ENCODE results near the gene KCTD19. TPM values are rescaled to one million over a fixed set of nuclear protein-coding genes. Genes with fewer than 3 reads are reported as not detected.

Gene KCTD19
- polyA plus RNA-seq, 2 donors = not detected

DNA sequence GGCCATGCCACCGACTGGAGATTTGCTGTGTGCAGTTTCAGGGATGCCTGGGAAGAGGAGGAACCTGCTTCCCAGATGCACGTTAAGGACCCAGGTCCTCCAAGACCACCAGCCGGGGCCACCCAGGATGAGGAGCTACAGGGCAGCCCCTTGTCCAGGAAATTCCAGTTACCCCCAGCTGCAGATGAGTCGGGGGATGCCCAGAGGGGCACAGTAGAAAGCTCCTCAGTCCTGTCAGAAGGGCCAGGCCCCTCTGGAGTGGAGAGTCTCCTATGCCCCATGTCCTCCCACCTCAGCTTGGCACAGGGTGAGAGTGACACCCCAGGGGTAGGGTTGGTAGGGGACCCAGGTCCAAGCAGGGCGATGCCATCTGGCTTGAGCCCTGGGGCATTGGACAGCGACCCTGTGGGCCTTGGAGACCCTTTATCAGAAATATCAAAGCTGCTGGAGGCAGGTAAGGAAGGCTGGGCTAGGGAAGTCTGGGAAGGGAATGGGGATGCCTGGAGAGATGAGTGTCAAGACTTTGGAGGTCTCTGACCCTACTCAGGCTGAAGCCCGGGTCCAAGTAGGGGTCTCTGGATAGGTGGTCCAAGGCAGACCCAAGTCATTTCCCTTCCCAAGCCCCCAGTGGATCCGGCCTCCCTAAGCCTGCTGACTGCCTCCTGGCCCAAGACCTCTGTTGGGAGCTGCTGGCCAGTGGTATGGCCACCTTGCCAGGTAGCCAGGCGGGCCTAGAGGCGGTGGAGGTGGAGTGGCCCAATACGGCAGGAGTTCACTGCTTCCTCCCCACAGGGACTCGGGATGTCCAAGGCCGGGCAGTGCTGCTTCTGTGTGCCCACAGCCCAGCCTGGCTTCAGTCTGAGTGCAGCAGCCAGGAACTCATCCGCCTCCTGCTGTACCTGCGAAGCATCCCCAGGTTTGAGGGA, 46.2 kb downstream of the KCTD19 start:
- Histone ChIP-seq H3K9me3 (ENCODE audit: control insufficient read depth in 2 of 2, insufficient read depth in 1 of 2, low read depth in 1 of 2, low read length in 1 of 2) (no peaks in the 10 kb centered on the region), H3K4me3 (ENCODE audit: low read depth in 1 of 2, low read length in 2 of 2) (no peak overlapping the region), H3K27me3 (ENCODE audit: control insufficient read depth in 1 of 2, insufficient read depth in 2 of 2, low read length in 2 of 2) (no peaks in the 10 kb centered on the region), H3K27ac (ENCODE audit: low read depth in 2 of 2, low read length in 1 of 2) (no peak overlapping the region), H3K4me1 (ENCODE audit: control insufficient read depth in 2 of 2, insufficient read depth in 2 of 2, low read length in 1 of 2) (peaks cover 5 to 6% of the 10 kb centered on the region in 2 donors), H3K36me3 (ENCODE audit: control insufficient read depth in 2 of 2, insufficient read depth in 2 of 2, low read length in 1 of 2) (peaks cover 0 to 10% of the 10 kb centered on the region in 2 donors)
- 93% methylated on average over 15 of the region's 15 CpGs for WGBS, 2 donors

DNA sequence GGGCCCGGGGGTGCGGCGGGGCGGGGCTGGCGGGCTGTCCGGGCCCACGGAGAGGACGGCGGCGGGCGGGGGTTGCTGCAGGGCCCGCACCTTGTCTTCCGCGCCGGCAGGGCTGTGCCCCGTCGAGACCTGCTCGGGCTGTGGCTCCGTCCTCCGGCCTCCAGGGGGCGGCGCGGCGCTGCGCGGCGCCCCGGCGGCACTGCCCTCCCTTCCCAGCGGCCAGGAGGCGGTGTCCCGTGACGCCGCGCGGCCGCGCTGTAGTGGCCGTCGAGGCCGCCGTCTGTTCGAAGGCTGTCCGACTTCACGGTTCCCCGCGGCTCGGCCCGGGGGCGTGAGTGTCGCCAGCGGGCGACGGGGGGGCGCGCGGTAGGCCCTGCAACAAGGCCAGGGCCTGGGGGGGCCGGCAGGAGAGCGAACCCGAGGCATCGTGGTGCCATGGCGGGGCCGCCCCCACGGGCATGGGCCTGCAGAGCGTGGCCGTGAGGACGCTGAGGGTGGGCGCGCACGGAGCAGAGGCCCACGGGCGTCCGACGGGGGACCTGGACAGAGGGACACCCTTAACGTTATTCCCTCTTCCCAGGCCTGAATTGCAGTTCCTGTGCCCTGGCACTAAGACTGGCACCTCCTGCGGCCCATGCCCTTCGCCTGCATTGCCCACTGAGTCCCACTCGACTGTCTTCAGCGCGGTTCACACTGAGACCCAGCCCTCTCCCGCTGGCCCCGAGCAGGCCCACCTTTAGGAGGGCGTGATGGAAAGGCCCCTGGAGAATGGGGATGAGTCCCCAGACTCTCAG, 47.0 kb downstream of the KCTD19 start, which contains the start of gene PLEKHG4:
Gene PLEKHG4, plus strand, starts transcription at position 237 of the 794 bp plus-strand sequence. Its CDS starts 513 bp downstream, at position 750.
- 24 to 29% methylated on average over 70 to 83 of the region's 83 CpGs for WGBS, 2 donors
- Histone ChIP-seq H3K27me3 (ENCODE audit: control insufficient read depth in 1 of 2, insufficient read depth in 2 of 2, low read length in 2 of 2) (no peaks in the 10 kb centered on the region), H3K36me3 (ENCODE audit: control insufficient read depth in 2 of 2, insufficient read depth in 2 of 2, low read length in 1 of 2) (peaks cover 0 to 10% of the 10 kb centered on the region in 2 donors), H3K27ac (ENCODE audit: low read depth in 2 of 2, low read length in 1 of 2) (peak within 1 kb of the TSS; percentile 15 to 56), H3K4me3 (ENCODE audit: low read depth in 1 of 2, low read length in 2 of 2) (peak within 1 kb of the TSS; percentile 44 to 58), H3K4me1 (ENCODE audit: control insufficient read depth in 2 of 2, insufficient read depth in 2 of 2, low read length in 1 of 2) (peaks cover 5 to 6% of the 10 kb centered on the region in 2 donors), H3K9me3 (ENCODE audit: control insufficient read depth in 2 of 2, insufficient read depth in 1 of 2, low read depth in 1 of 2, low read length in 1 of 2) (no peaks in the 10 kb centered on the region)

DNA sequence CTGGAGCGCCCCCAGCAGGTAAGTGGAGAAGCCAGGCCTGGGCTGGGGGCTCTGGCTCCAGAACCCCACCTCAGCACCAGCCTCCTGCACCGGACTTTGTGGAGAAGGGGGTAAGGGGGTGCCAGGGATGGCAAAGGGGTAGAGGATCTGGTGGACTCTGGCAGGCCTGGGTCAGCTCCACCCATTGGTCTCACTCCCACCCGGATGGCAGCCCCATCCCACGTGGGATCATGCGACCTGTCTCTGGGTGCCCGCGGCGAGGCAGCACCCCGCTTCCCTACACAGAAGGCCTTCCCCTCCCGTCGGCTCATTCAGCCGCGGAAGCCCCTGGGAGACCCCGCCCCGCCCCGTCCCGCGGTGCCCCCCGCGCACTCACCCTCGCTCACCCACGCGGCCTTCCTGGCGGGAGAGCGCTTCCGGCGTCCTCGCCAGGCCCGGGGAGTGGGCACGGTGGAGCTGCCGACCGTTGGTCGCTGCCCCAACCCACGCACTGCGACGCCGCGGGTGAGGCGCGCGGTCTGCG, 47.7 kb downstream of the KCTD19 start:
- WGBS, 2 donors = 1 to 2% methylated on average over 41 to 42 of the region's 42 CpGs
- H3K4me3 ChIP-seq (ENCODE audit: low read depth in 1 of 2, low read length in 2 of 2) = peak overlapping the region; percentile 44 to 58
- H3K27ac ChIP-seq (ENCODE audit: low read depth in 2 of 2, low read length in 1 of 2) = peak overlapping the region; percentile 15 to 56
- H3K4me1 ChIP-seq (ENCODE audit: control insufficient read depth in 2 of 2, insufficient read depth in 2 of 2, low read length in 1 of 2) = peaks cover 5 to 6% of the 10 kb centered on the region in 2 donors
- H3K9me3 ChIP-seq (ENCODE audit: control insufficient read depth in 2 of 2, insufficient read depth in 1 of 2, low read depth in 1 of 2, low read length in 1 of 2) = no peaks in the 10 kb centered on the region
- no peaks in the 10 kb centered on the region for H3K27me3 ChIP-seq (ENCODE audit: control insufficient read depth in 1 of 2, insufficient read depth in 2 of 2, low read length in 2 of 2)
- peaks cover 0 to 10% of the 10 kb centered on the region in 2 donors for H3K36me3 ChIP-seq (ENCODE audit: control insufficient read depth in 2 of 2, insufficient read depth in 2 of 2, low read length in 1 of 2)

DNA sequence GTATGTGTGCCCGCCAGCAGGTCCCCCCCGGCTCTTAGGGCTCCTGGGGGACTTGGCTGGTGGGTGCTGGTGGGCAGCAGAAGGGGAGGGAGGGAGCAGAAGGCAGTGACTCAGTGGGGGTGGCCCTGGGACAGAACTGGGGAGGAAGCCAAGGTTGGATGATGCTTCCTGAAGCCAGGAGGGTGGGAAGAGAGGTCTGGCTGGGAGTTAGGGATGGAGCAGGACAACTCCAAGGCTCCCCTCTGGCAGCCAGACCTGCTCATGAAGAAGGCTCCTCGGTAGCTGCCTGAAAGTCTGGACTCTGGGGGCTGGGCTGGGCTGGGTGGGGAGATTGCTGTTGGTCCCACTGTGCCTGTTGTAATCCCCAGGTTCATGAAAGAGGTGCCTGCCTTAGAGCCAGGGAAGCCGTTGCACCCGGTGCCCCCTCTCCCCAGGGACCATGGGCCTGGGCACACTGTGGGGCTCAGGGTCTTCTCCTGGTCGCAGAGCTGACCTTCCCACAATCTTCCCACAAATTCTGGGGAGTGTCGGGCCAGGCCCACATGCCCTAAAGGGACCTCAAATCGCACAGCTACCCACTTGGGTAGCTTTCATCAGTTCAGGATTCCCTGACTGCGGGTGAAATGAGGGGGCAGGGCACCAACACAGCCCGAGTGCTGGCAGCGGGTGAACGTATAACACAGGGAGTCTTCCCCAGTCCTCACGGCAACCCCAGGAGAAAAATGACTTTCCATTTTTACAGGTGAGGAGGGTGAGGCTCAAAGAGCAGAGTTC, 48.4 kb downstream of the KCTD19 start:
- Histone ChIP-seq H3K4me3 (ENCODE audit: low read depth in 1 of 2, low read length in 2 of 2) (peak overlapping the region; percentile 44 to 58), H3K36me3 (ENCODE audit: control insufficient read depth in 2 of 2, insufficient read depth in 2 of 2, low read length in 1 of 2) (peaks cover 0 to 10% of the 10 kb centered on the region in 2 donors), H3K4me1 (ENCODE audit: control insufficient read depth in 2 of 2, insufficient read depth in 2 of 2, low read length in 1 of 2) (peaks cover 5 to 6% of the 10 kb centered on the region in 2 donors), H3K27me3 (ENCODE audit: control insufficient read depth in 1 of 2, insufficient read depth in 2 of 2, low read length in 2 of 2) (no peaks in the 10 kb centered on the region), H3K9me3 (ENCODE audit: control insufficient read depth in 2 of 2, insufficient read depth in 1 of 2, low read depth in 1 of 2, low read length in 1 of 2) (no peaks in the 10 kb centered on the region), H3K27ac (ENCODE audit: low read depth in 2 of 2, low read length in 1 of 2) (peak overlapping the region; percentile 56 to 60)
- 44 to 54% methylated on average over 13 of the region's 13 CpGs for WGBS, 2 donors

DNA sequence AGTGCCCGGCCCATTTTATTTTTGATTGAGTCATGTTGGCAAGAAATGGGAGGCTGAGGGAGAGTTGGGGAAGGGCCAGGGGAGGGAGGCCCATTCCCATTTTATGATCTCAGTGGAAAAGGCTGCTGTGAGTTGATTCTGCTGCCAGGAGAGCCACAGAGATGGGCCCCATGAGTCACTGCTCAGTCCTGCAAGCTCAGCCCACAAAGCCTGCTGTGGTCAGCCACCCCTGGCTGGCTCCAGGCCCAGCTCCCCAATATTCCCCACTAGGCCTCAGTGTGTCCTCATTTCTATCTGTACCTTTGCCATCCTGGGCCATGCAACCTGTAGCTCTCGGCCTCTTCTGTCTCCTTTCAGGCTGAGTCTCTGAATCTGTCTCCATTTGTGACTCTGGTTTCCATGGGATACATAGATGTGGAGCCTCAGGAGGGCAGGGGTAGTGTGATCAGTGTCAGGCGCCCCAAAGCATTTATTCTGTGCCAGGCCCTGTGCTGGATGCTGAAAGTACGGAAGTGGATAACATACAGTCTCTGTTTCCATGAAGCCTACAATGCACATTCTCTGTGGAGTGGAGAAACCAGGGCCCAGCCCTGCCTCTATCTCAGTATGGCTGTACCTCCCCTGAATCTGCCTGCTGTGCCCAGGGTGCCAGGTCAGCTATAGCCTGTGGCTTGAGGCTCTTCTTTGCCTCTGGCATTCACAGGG, 49.1 kb downstream of the KCTD19 start:
- H3K27me3 ChIP-seq (ENCODE audit: control insufficient read depth in 1 of 2, insufficient read depth in 2 of 2, low read length in 2 of 2) = no peaks in the 10 kb centered on the region
- WGBS, 2 donors = 72 to 73% methylated on average over 4 of the region's 4 CpGs
- H3K9me3 ChIP-seq (ENCODE audit: control insufficient read depth in 2 of 2, insufficient read depth in 1 of 2, low read depth in 1 of 2, low read length in 1 of 2) = no peaks in the 10 kb centered on the region
- peak overlapping the region; percentile 57 to 60 for H3K27ac ChIP-seq (ENCODE audit: low read depth in 2 of 2, low read length in 1 of 2)
- peaks cover 5 to 6% of the 10 kb centered on the region in 2 donors for H3K4me1 ChIP-seq (ENCODE audit: control insufficient read depth in 2 of 2, insufficient read depth in 2 of 2, low read length in 1 of 2)
- H3K4me3 ChIP-seq (ENCODE audit: low read depth in 1 of 2, low read length in 2 of 2) = no peak overlapping the region
- H3K36me3 ChIP-seq (ENCODE audit: control insufficient read depth in 2 of 2, insufficient read depth in 2 of 2, low read length in 1 of 2) = peaks cover 0 to 9% of the 10 kb centered on the region in 2 donors

DNA sequence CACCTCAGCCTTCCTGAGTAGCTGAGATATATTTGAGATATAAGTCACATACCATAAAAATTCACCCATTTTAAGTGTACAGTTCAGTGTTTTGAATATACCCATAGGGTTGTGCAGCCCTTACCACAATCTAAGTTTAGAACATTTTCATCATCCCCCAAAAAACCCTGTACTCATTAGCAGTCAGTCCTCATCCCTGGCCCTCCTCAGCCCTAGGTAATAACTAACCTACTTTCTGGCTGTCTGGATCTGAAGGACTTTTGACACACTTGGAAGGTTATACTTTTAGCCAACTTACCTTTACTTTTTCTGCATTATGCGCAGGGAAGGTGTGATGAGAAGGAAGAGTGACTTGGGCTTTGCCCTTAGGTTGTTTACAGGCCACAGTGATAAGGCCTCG, 51.2 kb downstream of the KCTD19 start:
- peaks cover 6% of the 10 kb centered on the region in 2 donors for H3K4me1 ChIP-seq (ENCODE audit: control insufficient read depth in 2 of 2, insufficient read depth in 2 of 2, low read length in 1 of 2)
- peaks cover 0 to 7% of the 10 kb centered on the region in 2 donors for H3K36me3 ChIP-seq (ENCODE audit: control insufficient read depth in 2 of 2, insufficient read depth in 2 of 2, low read length in 1 of 2)
- no peaks in the 10 kb centered on the region for H3K27me3 ChIP-seq (ENCODE audit: control insufficient read depth in 1 of 2, insufficient read depth in 2 of 2, low read length in 2 of 2)
- no peak overlapping the region for H3K4me3 ChIP-seq (ENCODE audit: low read depth in 1 of 2, low read length in 2 of 2)
- no peak overlapping the region for H3K27ac ChIP-seq (ENCODE audit: low read depth in 2 of 2, low read length in 1 of 2)
- 85 to 90% methylated on average over 2 of the region's 2 CpGs for WGBS, 2 donors
- no peaks in the 10 kb centered on the region for H3K9me3 ChIP-seq (ENCODE audit: control insufficient read depth in 2 of 2, insufficient read depth in 1 of 2, low read depth in 1 of 2, low read length in 1 of 2)

DNA sequence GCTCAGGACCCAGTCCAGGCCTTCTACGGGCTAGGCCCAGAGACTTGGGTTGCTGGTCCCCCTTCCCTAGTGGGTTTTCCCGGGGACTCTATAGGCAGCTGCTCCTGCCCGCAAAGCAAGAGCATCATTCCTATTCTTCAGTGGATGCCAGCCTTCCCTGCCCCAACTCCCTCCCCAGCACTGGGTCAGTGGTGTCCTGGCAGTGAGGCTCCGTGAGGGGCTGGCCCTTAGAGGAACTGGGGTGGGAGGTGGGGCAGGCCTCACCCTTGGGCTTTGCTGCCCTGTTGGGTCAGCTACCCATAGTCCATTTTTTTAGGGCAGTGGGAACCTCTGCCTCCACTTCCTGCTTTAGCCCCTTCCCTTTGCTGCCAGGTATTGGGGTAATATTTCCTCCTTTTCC, 55.1 kb downstream of the KCTD19 start:
- H3K27ac ChIP-seq (ENCODE audit: low read depth in 2 of 2, low read length in 1 of 2) = no peak overlapping the region
- no peak overlapping the region for H3K4me3 ChIP-seq (ENCODE audit: low read depth in 1 of 2, low read length in 2 of 2)
- 92% methylated on average over 4 of the region's 4 CpGs for WGBS, 2 donors

DNA sequence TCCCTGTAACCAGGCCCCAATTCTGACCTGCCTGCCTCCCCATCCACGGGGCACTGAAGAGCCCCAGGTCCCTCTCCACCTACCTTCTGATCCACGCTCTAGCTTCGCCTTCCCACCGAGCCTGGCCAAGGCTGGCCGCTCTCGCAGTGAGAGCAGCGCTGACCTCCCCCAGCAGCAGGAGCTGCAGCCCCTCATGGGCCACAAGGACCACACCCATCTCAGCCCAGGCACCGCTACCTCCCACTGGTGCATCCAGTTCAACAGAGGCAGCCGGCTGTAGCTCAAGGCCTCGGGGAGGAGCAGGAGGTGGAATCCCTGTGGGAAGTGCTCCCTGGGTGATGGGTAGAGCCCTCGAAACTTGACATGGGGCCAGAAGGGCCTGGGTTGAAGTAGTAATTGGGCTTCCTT, 55.6 kb downstream of the KCTD19 start:
- Histone ChIP-seq H3K4me1 (ENCODE audit: control insufficient read depth in 2 of 2, insufficient read depth in 2 of 2, low read length in 1 of 2) (peaks cover 0 to 2% of the 10 kb centered on the region in 2 donors), H3K27me3 (ENCODE audit: control insufficient read depth in 1 of 2, insufficient read depth in 2 of 2, low read length in 2 of 2) (no peaks in the 10 kb centered on the region)
- 84% methylated on average over 11 of the region's 11 CpGs for WGBS, 2 donors

More for the DNA sequence above, 55.1 kb downstream of the KCTD19 start:
- Histone ChIP-seq H3K27me3 (ENCODE audit: control insufficient read depth in 1 of 2, insufficient read depth in 2 of 2, low read length in 2 of 2) (no peaks in the 10 kb centered on the region), H3K36me3 (ENCODE audit: control insufficient read depth in 2 of 2, insufficient read depth in 2 of 2, low read length in 1 of 2) (peaks cover 0 to 2% of the 10 kb centered on the region in 2 donors), H3K9me3 (ENCODE audit: control insufficient read depth in 2 of 2, insufficient read depth in 1 of 2, low read depth in 1 of 2, low read length in 1 of 2) (no peaks in the 10 kb centered on the region), H3K4me1 (ENCODE audit: control insufficient read depth in 2 of 2, insufficient read depth in 2 of 2, low read length in 1 of 2) (peaks cover 0 to 2% of the 10 kb centered on the region in 2 donors)

More for the DNA sequence above, 55.6 kb downstream of the KCTD19 start:
- Histone ChIP-seq H3K27ac (ENCODE audit: low read depth in 2 of 2, low read length in 1 of 2) (no peak overlapping the region), H3K4me3 (ENCODE audit: low read depth in 1 of 2, low read length in 2 of 2) (no peak overlapping the region), H3K9me3 (ENCODE audit: control insufficient read depth in 2 of 2, insufficient read depth in 1 of 2, low read depth in 1 of 2, low read length in 1 of 2) (no peaks in the 10 kb centered on the region), H3K36me3 (ENCODE audit: control insufficient read depth in 2 of 2, insufficient read depth in 2 of 2, low read length in 1 of 2) (no peaks in the 10 kb centered on the region)
